HG03575 (cell line): ENCODE measurements around the gene METTL1.
A peak's percentile ranks its signal among the peaks of the same experiment; 100 is the strongest.
"Not testable (repeated sequence)": the region's sequence is repeated elsewhere in the genome, so short reads cannot be mapped to it uniquely, and the experiment has no call there.

ENCODE experiments used
- ATAC-seq: cut with Tn5 transposase; IDR thresholded peaks from one replicate; pipeline ENCODE4 v1.9.1; 2021; ENCODE audit not compliant: unreplicated experiment, insufficient number of reproducible peaks, low FRiP score; ENCODE audit errors: extremely low read depth

METTL1 gene

DNA sequence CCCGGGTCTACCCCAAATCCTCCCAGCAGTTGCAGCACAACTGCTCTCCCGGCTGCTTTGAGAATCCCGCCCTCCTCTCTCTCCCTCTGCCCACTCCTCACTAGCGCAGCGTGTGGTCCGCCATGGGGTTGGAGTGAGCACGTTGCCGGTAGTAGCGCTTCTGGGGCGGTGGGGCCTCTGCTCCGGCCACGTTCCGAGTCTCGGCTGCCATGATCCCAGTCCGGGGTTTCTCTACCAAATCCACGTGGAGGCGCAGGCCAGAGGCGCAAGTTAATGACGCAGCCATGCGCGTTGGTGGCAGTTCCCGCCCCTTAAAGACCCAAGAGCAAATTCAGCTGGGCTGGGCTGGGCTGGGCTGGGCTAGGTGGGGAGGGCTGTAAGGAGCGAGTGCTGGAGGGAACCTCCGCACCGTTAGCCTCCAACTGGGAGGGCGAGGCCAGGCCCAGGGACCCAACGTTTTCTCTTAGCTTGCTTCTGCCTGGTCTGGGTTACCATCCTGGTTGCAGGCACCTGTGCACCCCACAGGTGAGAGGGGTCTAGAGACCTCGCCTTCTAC lies at the start of gene METTL1:
TSS of gene METTL1 (minus strand) at position 233 of the 556 bp plus-strand sequence. CDS start at position 211, 22 bp downstream.
- ATAC-seq = peak; percentile 31

DNA sequence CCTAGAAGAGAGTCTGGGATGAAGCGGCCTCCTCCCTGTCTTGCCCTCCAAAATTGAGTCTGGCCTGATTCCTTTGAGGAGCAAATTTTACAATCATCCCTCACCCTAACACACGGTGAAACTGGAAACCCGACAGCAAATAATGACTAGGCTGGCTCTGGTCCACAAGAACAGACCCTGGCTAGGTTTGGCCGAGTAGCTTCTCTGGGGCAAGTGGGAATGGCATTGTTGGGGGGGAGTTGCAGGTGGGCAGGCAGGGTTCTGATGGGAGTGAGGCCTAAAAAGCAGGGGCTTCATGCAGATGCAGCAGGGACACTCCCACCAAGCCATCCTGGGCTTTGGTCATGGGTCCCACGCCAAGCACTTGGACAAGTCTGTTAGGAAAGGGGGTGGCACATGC lies 49.1 kb upstream of the METTL1 start:
- not testable (repeated sequence) for ATAC-seq

DNA sequence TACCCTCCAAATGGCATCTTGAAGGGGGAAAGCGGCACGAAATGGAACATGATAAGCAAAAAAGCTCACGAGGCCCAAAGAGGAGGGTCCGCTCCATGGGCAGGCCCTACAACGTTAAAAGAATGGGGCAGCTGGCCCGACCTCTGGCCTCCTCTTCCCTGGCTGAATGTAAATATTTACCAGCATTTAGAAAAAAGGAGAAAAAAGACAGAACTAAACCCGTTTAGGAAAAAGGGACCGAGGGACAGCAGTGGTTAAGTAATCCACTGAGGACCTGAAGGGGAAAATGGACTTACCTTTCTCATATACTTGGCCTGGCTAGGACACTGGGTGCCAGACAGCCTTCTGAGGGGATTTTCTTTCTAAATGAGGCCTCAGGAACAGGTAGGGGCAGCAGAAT lies 48.2 kb upstream of the METTL1 start:
- not testable (repeated sequence) for ATAC-seq

GRCh38 chr12:57817990-57818331 lies 46.1 kb upstream of the METTL1 start:
- not testable (repeated sequence) for ATAC-seq

GRCh38 chr12:57817261-57817989 lies 45.5 kb upstream of the METTL1 start:
- ATAC-seq = no peak

DNA sequence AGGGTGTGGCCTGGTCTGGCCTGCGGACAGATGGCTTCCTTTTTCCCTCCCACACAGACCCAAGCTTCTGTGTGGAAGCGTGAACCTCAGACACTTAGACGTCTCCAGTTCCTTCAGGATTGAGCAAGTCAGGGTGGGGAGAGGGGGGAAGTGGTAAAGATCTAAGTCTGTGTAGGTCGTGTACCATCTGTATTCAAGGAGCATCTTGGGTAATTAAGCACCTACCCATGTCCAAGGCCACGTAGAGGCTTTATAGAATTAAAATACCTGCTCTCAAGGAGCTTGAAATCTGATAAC lies 44.9 kb upstream of the METTL1 start:
- no peak for ATAC-seq

- no peak for ATAC-seq
Observed at GRCh38 chr12:57816001-57816854, 44.3 kb upstream of the METTL1 start.

DNA sequence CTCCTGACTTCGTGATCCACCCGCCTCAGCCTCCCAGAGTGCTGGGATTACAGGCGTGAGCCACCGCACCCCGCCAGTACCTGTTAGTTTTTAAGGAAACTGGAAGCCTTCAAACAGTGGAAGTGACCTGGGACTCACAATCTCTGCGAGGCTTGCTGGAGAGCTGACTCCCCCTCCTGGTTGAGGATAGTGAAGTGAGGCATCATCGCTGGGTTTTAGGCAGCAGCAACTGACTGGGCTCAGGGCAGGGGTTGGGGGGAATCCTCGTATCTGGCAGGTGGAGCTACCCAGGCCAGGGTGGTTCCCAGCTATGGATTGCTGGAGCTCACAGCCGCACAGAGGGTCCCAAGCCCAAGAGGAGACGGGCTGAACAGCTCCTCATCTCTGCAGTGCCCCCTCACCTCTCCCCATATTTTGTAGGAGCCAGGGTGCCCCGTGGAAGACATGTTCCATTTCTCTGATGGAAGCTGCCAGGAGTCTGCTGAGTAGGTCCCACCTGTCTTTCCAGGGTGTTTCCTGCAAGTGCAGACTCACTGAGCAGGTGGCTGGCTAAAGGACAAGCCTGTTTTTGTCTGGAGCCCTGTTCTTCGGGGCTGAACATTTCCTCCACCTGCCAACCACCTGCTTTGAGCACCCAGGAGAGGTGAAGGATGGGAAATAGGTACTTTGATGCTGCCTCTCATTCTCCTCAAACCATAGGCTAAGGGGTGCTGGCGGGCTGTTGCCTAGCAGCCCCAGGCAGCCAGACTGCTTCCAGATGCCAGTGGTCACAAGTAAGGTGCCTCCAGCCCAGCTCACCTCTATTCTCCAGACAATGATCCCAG lies 43.5 kb upstream of the METTL1 start:
- ATAC-seq = no peak

DNA sequence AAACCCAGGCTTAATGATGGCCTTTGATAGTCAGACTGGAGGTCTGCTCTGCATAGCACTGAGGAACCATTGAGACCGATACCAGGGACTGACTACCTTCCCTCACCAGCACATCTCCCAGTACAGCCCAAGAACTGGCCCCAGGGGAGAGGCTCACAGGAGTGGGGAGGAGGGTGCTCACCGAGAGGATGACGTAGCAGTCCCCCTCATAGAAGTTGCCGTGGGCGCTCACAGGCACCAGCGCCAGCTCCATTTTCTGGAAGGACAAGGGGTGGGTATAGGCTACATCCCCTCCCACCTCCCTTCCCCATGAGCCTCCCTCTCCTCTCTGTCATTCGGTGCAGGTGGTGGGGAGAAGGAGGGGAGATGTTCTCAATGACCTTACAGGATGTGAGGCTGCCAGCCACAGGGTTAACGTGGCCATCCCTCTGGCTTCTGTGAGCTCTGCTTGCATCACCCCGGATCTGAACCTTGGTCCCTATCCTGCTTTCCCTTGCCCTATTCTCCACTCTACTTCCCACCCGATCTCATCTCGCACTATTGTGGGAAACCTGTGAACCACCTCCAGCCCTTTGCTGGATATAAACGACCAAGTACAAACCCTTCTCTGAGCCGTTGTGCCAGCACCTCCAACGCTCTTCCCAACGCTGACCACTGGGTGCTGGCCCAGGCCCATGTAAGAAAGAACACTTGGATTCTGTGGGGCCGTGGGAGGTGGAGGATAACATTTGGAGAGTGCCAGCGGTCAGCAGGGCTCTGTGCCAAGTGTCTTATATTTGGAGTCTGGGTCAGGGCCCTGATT lies 42.3 kb upstream of the METTL1 start:
- no peak for ATAC-seq

DNA sequence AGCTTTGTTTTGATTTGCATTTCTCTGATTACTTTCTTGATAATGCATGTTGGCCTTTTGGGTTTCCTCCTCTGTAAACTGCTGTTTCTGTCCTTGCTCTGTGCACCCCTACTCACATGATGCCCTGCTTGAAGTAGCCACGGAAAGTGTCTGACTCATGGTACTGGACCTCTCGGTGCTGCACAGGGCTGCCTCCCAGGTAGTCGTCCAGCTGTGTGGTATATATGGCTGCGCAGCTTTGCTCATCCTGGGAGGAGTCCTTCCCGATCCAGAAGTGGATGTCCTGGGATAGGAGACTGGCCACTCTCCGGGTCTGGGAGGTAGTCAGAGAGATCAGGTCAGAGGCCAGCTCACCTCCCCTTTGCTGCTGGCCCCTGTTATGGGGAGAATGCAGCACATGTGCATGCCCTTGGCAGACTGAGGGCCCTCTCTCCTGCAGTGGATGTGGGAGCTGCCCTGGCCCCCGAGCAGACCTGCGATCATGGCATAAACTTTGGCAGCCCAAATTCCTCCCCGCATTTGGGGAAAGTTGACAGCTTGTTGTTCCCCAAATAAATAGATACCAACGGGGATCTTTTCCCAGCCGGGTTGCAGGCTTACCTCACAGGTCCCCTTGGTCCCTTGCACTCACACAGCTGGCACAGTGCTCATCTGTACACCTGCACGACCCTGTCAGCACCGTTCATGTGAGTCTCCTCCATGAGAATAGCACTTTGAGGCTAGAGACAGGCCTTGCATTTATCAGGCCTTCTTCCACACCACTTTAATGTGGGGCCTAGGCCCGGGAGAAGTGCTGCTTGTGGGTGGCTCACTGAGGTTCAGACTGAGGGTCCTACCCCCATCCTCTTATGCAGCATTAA lies 41.4 kb upstream of the METTL1 start:
- no peak for ATAC-seq

- ATAC-seq = no peak
Observed at GRCh38 chr12:57811028-57811755, 39.3 kb upstream of the METTL1 start.

GRCh38 chr12:57810450-57810849 lies 38.5 kb upstream of the METTL1 start:
- no peak for ATAC-seq

GRCh38 chr12:57809425-57809824 lies 37.5 kb upstream of the METTL1 start:
- no peak for ATAC-seq

DNA sequence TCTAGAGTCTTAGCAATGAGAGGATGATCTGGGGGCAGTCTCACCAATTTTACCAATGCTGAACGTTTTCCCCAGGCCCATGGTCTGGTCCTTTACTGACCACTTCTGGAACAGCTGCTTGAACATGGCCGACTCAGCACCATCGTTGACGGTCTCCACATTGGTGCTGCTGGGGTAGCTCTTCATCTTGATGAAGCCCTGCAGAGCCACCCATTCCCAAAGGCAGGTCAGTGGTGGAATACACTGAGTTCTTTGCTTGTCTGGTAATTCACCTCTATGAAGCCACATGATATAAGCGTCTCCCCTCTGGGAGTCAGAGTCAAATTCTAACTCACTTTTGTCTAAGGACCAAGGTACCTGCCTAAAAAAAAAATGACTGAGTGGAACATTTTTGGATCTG lies 36.4 kb upstream of the METTL1 start:
- ATAC-seq = no peak

- ATAC-seq = no peak
Observed at GRCh38 chr12:57807285-57807684, 35.4 kb upstream of the METTL1 start.

DNA sequence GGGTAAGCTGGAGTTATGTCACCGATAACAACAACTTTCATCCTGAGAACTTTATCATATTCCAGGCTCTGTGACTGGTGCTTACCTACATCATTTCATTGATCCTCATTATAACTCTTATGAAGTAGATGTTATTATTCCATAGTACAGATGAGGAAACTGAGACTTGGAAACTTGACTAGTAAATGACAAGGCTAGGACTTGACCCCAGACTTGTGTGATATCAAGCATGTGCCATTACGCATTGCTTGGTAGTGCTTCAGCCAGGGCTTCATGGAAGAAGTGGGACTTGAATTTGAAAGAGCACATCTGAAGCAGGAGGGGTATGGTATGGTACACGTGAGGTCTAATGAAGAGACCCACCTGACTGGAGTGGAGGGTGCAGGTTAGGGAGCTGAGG lies 34.8 kb upstream of the METTL1 start:
- ATAC-seq = no peak

DNA sequence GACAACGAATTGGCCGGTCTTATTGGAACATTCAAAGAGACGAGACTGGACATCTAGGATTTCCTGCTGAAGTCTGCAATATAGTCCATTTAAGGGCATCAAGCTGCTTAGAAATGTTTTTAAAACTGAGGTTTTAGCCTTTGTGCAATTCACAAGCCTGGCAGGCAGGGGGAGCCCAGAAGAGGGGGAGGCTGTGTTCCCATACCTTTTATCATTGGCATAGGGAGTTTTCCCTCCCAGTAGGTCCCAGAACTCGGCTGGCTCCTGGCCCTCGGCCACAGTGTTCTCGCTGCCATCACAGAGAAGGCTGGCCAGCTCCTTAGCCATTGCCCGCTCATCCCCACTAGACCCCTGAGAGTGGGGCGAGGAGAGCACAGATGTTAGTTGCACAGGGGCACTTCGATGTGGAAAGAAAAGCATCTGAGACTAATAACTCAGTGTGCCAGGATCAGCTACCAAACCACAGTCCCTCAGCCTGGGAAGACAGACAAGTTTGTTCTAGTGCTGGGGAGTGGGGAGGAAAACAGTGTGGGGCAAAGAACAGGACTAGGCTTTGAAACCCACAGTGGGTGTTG lies 31.5 kb upstream of the METTL1 start:
- ATAC-seq = no peak
